Uterus (tissue), 2 donors: ENCODE results near the gene TPM4.

Experiments used
- CTCF ChIP-seq, 4 experiments: fragments of 200-600 bp in 2 of 4; fragments of 450-650 bp in 2 of 4; sonication (generic) in 2 of 4; IDR thresholded peaks; one replicate each; pipeline ENCODE4 v1.5.1; 2016 to 2019; ENCODE audit warnings: antibody characterized with exemption in 4 of 4, mild to moderate bottlenecking in 2 of 4, moderate library complexity in 1 of 4
- POLR2A ChIP-seq, 2 donors: fragments of 450-650 bp; IDR thresholded peaks; one replicate each; pipeline ENCODE4 v1.6.1; 2016; ENCODE audit warnings: antibody characterized with exemption in 2 of 2, mild to moderate bottlenecking in 1 of 2, moderate library complexity in 1 of 2

DNA sequence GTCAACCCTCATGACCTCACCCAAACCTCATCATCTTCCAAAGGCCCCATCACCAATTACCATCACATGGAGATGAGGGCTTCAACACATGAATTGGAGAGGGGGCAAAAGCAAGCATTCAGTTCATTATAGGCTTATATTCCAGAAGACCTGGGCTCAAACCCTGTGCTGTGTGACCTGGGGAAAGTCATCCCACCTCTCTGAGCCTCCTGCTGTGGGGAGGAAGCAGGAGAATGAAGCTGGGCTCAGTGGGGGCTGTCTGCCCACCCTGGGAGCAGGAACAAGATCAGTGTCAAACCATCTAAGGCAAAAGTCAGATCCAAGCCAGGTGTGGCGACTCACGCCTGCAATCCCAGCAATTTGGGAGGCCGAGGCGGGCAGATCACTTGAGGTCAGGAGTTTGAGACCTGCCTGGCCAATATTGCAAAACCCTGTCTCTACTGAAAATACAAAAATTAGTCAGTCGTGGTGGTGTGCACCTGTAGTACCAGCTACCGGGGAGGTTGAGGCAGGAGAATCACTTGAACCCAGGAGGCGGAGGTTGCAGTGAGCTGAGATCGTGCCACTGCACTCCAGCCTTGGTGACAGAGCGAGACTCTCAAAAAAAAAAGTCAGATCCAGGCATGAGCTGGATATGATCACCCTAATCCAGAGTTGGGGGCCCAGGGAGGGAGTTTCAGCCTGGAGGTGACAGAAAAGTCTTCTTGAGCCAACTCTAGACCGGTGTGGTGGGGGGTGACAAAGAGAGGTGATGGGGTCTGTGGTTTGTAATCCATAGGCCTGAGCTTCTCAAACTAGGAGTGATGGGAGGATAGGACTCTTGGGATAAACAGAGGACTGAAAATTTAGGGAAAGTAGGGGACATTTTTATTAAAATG, 1.6 kb upstream of the TPM4 start:
- no peak for TF ChIP-seq CTCF (IDR thresholded peaks at IDR 0.05)
- no peak for TF ChIP-seq POLR2A (IDR thresholded peaks at IDR 0.05)
